HG03039 (cell line): ENCODE measurements around the gene NKPD1.

ENCODE experiments used
- ATAC-seq: cut with Tn5 transposase; IDR thresholded peaks from one replicate; pipeline ENCODE4 v1.9.1; 2021; ENCODE audit warnings: mild to moderate bottlenecking, moderate library complexity; ENCODE audit not compliant: unreplicated experiment

Gene NKPD1

GRCh38 chr19:45141203-45141900 lies 19.4 kb downstream of the NKPD1 start:
- ATAC-seq, result no peak

GRCh38 chr19:45140533-45140932 lies 20.2 kb downstream of the NKPD1 start:
- no peak for ATAC-seq

GRCh38 chr19:45140144-45140503 lies 20.7 kb downstream of the NKPD1 start:
- no peak for ATAC-seq

- ATAC-seq, result no peak
Measured at GRCh38 chr19:45139286-45140143, 21.3 kb downstream of the NKPD1 start.

GRCh38 chr19:45138303-45138751 lies 22.5 kb downstream of the NKPD1 start:
- ATAC-seq, result no peak

- ATAC-seq, result peak; percentile 48
Measured at GRCh38 chr19:45137179-45137761, 23.5 kb downstream of the NKPD1 start.

GRCh38 chr19:45136507-45137178 lies 24.1 kb downstream of the NKPD1 start:
- no peak for ATAC-seq

- ATAC-seq, result no peak
Measured at GRCh38 chr19:45135176-45135885, 25.5 kb downstream of the NKPD1 start.

- no peak for ATAC-seq
Measured at GRCh38 chr19:45133661-45134060, 27.1 kb downstream of the NKPD1 start.

- no peak for ATAC-seq
Measured at GRCh38 chr19:45130888-45131615, 29.7 kb downstream of the NKPD1 start.

GRCh38 chr19:45130236-45130635 lies 30.5 kb downstream of the NKPD1 start:
- no peak for ATAC-seq

- no peak for ATAC-seq
Measured at GRCh38 chr19:45128806-45129205, 32.0 kb downstream of the NKPD1 start.

GRCh38 chr19:45128146-45128545 lies 32.6 kb downstream of the NKPD1 start:
- ATAC-seq, result no peak

- no peak for ATAC-seq
Measured at GRCh38 chr19:45126654-45127053, 34.1 kb downstream of the NKPD1 start.

- ATAC-seq, result no peak
Measured at GRCh38 chr19:45125975-45126493, 34.7 kb downstream of the NKPD1 start.

- ATAC-seq, result no peak
Measured at GRCh38 chr19:45125360-45125759, 35.4 kb downstream of the NKPD1 start.

GRCh38 chr19:45124021-45124420 lies 36.8 kb downstream of the NKPD1 start:
- ATAC-seq, result no peak

GRCh38 chr19:45123440-45123850 lies 37.3 kb downstream of the NKPD1 start:
- ATAC-seq, result no peak

- ATAC-seq, result no peak
Measured at GRCh38 chr19:45122832-45123231, 38.0 kb downstream of the NKPD1 start.
